ENCODE results near the gene STAMBP.
"Not testable (repeated sequence)": the region's sequence is repeated elsewhere in the genome, so short reads cannot be mapped to it uniquely, and the experiment has no call there.

The STAMBP gene

DNA sequence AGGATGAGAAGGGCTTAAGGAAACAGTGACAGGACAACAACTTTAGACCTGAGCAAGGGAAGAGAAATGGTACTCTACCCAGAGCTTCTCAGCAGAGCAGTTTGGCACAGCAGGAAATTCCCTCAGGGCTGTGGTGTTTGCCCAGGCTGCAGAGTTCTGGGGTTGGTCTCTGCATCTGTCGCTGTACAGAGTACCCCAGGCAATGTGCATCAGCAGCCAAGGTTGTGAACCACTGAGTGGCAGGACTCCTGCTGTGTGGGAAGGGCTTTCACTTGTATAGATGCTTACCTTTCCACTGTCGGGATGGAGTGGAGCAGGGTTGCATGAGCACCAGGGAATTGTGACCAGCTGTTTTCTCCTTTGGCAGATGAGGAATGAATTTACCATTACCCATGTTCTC is 21.2 kb downstream of the STAMBP start:
- ATAC-seq (ENCODE audit: low read depth) (no peak), DNase-seq (ENCODE audit: low spot score in 2 of 2) (no peak)
- Mint-ChIP-seq H3K4me1 (no peaks in the 10 kb centered on the region), H3K27me3 (no peaks in the 10 kb centered on the region), H3K9me3 (no peaks in the 10 kb centered on the region), H3K4me3 (no peak overlapping the region), H3K27ac (peak overlapping the region; percentile 9), H3K36me3 (peaks cover 34% of the 10 kb centered on the region)

DNA sequence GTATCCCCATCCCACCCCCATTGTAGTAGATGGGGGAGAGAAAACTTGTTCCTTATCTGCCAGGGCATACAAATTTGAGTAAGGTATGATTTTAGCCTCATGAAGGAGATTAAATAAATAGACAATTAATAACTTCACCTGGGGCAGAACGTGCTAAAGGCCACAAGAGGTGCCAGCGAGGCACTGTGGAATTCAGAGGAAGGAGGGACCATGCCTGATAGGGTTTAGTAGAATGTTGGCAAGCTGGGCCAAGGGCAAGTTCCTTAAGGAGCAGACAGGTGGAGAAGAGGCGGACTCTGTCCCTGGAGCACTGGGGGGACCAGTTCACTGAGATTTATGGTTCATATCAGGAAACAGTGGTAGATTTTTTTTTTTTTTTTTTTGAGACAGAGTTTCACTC is 22.5 kb downstream of the STAMBP start:
- Mint-ChIP-seq H3K36me3 (peaks cover 44% of the 10 kb centered on the region), H3K4me3 (no peak overlapping the region), H3K9me3 (no peaks in the 10 kb centered on the region), H3K4me1 (peaks cover 5% of the 10 kb centered on the region), H3K27me3 (no peaks in the 10 kb centered on the region), H3K27ac (no peak overlapping the region)
- ATAC-seq (ENCODE audit: low read depth) (no peak), DNase-seq (ENCODE audit: low spot score in 2 of 2) (no peak)

- Mint-ChIP-seq H3K9me3 (no peaks in the 10 kb centered on the region), H3K4me3 (no peak overlapping the region), H3K27ac (no peak overlapping the region), H3K4me1 (peaks cover 13% of the 10 kb centered on the region), H3K27me3 (no peaks in the 10 kb centered on the region), H3K36me3 (peaks cover 47% of the 10 kb centered on the region)
- ATAC-seq (ENCODE audit: low read depth) (no peak), DNase-seq (ENCODE audit: low spot score in 2 of 2) (no peak)
Observed at GRCh38 chr2:73852020-73852419, 23.3 kb downstream of the STAMBP start.

DNA sequence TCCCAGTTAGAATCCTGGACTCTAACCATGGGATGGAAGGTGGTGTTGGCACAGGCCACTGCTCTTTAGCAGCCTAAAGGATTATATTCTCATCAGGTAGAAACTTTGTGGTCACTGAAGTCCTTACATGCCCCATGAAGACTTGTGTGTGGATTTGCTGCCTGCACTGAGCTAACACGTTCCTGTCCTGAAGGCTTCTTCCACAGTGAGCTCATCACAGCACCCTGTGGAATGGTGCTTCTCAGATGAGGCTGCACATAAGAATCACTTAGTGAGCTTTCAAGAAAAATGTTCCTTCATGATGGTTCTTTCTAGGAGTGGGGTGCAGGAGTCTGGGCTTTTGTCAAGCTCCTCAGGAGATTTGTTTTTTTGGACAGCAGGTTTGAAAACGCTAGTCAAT is 26.8 kb downstream of the STAMBP start:
- H3K36me3 Mint-ChIP-seq, result peaks cover 46% of the 10 kb centered on the region
- H3K4me1 Mint-ChIP-seq, result peaks cover 16% of the 10 kb centered on the region
- H3K27me3 Mint-ChIP-seq, result no peaks in the 10 kb centered on the region
- ATAC-seq (ENCODE audit: low read depth) (no peak), DNase-seq (ENCODE audit: low spot score in 2 of 2) (no peak)
- no peaks in the 10 kb centered on the region for H3K9me3 Mint-ChIP-seq
- H3K4me3 Mint-ChIP-seq, result no peak overlapping the region
- H3K27ac Mint-ChIP-seq, result no peak overlapping the region

- H3K4me1 Mint-ChIP-seq, result peaks cover 16% of the 10 kb centered on the region
- ATAC-seq (ENCODE audit: low read depth) (no peak), DNase-seq (ENCODE audit: low spot score in 2 of 2) (no peak)
- H3K36me3 Mint-ChIP-seq, result peaks cover 46% of the 10 kb centered on the region
- no peaks in the 10 kb centered on the region for H3K27me3 Mint-ChIP-seq
- H3K4me3 Mint-ChIP-seq, result no peak overlapping the region
- no peaks in the 10 kb centered on the region for H3K9me3 Mint-ChIP-seq
- H3K27ac Mint-ChIP-seq, result peak overlapping the region; percentile 74
Observed at GRCh38 chr2:73856214-73856613, 27.5 kb downstream of the STAMBP start.

- DNase-seq (ENCODE audit: low spot score in 2 of 2), result no peak
- H3K4me3 Mint-ChIP-seq, result no peak overlapping the region
- H3K9me3 Mint-ChIP-seq, result no peaks in the 10 kb centered on the region
- H3K36me3 Mint-ChIP-seq, result peaks cover 53% of the 10 kb centered on the region
- no peaks in the 10 kb centered on the region for H3K27me3 Mint-ChIP-seq
- H3K4me1 Mint-ChIP-seq, result peaks cover 16% of the 10 kb centered on the region
- ATAC-seq (ENCODE audit: low read depth), result no peak
- no peak overlapping the region for H3K27ac Mint-ChIP-seq
Observed at GRCh38 chr2:73859721-73860586, 31.2 kb downstream of the STAMBP start.

- Mint-ChIP-seq H3K4me1 (no peaks in the 10 kb centered on the region), H3K27ac (no peak overlapping the region)
- DNase-seq (ENCODE audit: low spot score in 2 of 2), result no peak
Observed at GRCh38 chr2:73862987-73863386, 34.2 kb downstream of the STAMBP start.

GRCh38 chr2:73868204-73868978 is 39.6 kb downstream of the STAMBP start:
- ATAC-seq (ENCODE audit: low read depth) (no peak), DNase-seq (ENCODE audit: low spot score in 2 of 2) (no peak)
- Mint-ChIP-seq H3K27ac (no peak overlapping the region), H3K4me1 (no peaks in the 10 kb centered on the region), H3K27me3 (no peaks in the 10 kb centered on the region), H3K9me3 (no peaks in the 10 kb centered on the region), H3K36me3 (peaks cover 20% of the 10 kb centered on the region), H3K4me3 (no peak overlapping the region)

More at GRCh38 chr2:73862987-73863386, 34.2 kb downstream of the STAMBP start:
- peaks cover 37% of the 10 kb centered on the region for H3K36me3 Mint-ChIP-seq
- H3K27me3 Mint-ChIP-seq, result no peaks in the 10 kb centered on the region
- ATAC-seq (ENCODE audit: low read depth), result no peak
- H3K4me3 Mint-ChIP-seq, result no peak overlapping the region
- no peaks in the 10 kb centered on the region for H3K9me3 Mint-ChIP-seq

- no peaks in the 10 kb centered on the region for H3K9me3 Mint-ChIP-seq
- no peak overlapping the region for H3K27ac Mint-ChIP-seq
- no peak overlapping the region for H3K4me3 Mint-ChIP-seq
- no peak for ATAC-seq (ENCODE audit: low read depth)
- no peaks in the 10 kb centered on the region for H3K27me3 Mint-ChIP-seq
- H3K36me3 Mint-ChIP-seq, result peaks cover 10% of the 10 kb centered on the region
- DNase-seq (ENCODE audit: low spot score in 2 of 2), result no peak
- no peaks in the 10 kb centered on the region for H3K4me1 Mint-ChIP-seq
Observed at GRCh38 chr2:73870084-73870483, 41.3 kb downstream of the STAMBP start.

GRCh38 chr2:73877071-73877802 is 48.5 kb downstream of the STAMBP start:
- no peaks in the 10 kb centered on the region for H3K36me3 Mint-ChIP-seq
- H3K27ac Mint-ChIP-seq, result no peak overlapping the region
- peaks cover 4% of the 10 kb centered on the region for H3K4me1 Mint-ChIP-seq
- H3K4me3 Mint-ChIP-seq, result no peak overlapping the region
- H3K9me3 Mint-ChIP-seq, result no peaks in the 10 kb centered on the region
- ATAC-seq (ENCODE audit: low read depth) (peak; percentile 58), DNase-seq (ENCODE audit: low spot score in 2 of 2) (no peak)
- H3K27me3 Mint-ChIP-seq, result peaks cover 2% of the 10 kb centered on the region

DNA sequence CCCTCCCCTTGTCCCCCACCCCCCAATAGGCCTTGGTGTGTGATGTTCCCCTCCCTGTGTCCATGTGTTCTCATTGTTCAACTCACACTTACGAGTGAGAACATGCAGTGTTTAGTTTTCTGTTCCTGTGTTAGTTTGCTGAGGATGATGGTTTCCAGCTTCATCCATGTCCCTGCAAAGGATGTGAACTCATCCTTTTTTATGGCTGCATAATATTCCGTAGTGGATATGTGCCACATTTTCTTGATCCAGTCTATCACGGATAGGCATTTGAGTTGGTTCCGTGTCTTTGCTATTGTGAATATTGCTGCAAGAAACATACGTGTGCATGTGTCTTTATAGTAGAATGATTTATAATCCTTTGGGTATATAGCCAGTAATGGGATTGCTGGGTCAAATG is 49.2 kb downstream of the STAMBP start:
- H3K4me3 Mint-ChIP-seq; H3K4me1 Mint-ChIP-seq; H3K36me3 Mint-ChIP-seq; ATAC-seq (ENCODE audit: low read depth); H3K27ac Mint-ChIP-seq; H3K9me3 Mint-ChIP-seq; DNase-seq (ENCODE audit: low spot score in 2 of 2); H3K27me3 Mint-ChIP-seq: not testable (repeated sequence)

DNA sequence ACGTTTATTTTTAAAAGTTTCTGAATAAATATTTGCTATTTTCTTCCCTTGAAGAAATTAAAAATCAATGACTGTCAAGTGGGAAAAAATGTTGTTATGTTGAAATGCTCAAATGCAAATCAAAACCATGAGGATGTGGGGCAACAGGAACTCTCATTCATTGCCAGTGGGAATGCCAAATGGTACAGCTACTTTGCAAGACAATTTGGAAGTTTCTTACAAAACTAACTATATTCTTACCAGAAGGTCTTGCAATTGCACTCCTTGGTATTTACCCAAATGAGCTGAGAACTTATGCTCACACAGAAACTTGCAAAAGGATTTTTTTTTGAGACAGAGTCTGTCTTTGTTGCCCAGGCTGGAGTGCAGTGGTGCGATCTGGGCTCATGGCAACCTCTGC is 56.6 kb downstream of the STAMBP start:
- DNase-seq (ENCODE audit: low spot score in 2 of 2), result no peak
- Mint-ChIP-seq H3K9me3 (no peaks in the 10 kb centered on the region), H3K4me3 (no peak overlapping the region), H3K27me3 (peaks cover 12% of the 10 kb centered on the region), H3K27ac (no peak overlapping the region), H3K36me3 (no peaks in the 10 kb centered on the region), H3K4me1 (no peaks in the 10 kb centered on the region)
- no peak for ATAC-seq (ENCODE audit: low read depth)

- DNase-seq (ENCODE audit: low spot score in 2 of 2), result no peak
- no peaks in the 10 kb centered on the region for H3K9me3 Mint-ChIP-seq
- H3K27me3 Mint-ChIP-seq, result peaks cover 12% of the 10 kb centered on the region
- H3K27ac Mint-ChIP-seq, result no peak overlapping the region
- ATAC-seq (ENCODE audit: low read depth), result no peak
- H3K4me1 Mint-ChIP-seq, result no peaks in the 10 kb centered on the region
- H3K4me3 Mint-ChIP-seq, result no peak overlapping the region
- H3K36me3 Mint-ChIP-seq, result no peaks in the 10 kb centered on the region
Observed at GRCh38 chr2:73886357-73886756, 57.6 kb downstream of the STAMBP start.

Data from memory B cell (primary cell).